ENCODE measurements around the gene RNF220.

The RNF220 gene

GRCh38 chr1:44483089-44483874 lies 78.2 kb downstream of the RNF220 start:
- no peak for DNase-seq (ENCODE audit: low read depth, low spot score)
- H3K9ac ChIP-seq (ENCODE audit: insufficient read length): no peak overlapping the region
- no peaks in the 10 kb centered on the region for H3K9me3 ChIP-seq (ENCODE audit: low read depth, low read length)
- H3K36me3 ChIP-seq (ENCODE audit: insufficient read depth, low read length): no peaks in the 10 kb centered on the region
- no peak overlapping the region for H3K4me3 ChIP-seq
- TF ChIP-seq FOXP2 (optimal IDR thresholded peaks at IDR 0.05; ENCODE audit: control extremely low read depth, extremely low read length, insufficient read depth) (no peak), EZH2 (IDR thresholded peaks at IDR 0.05) (no peak), POLR2AphosphoS5 (IDR thresholded peaks at IDR 0.05; ENCODE audit: borderline replicate concordance, low read depth, low read length) (no peak)
- H3K27ac ChIP-seq: no peak overlapping the region

- TF ChIP-seq POLR2AphosphoS5 (IDR thresholded peaks at IDR 0.05; ENCODE audit: borderline replicate concordance, low read depth, low read length) (no peak), EZH2 (IDR thresholded peaks at IDR 0.05) (no peak), FOXP2 (optimal IDR thresholded peaks at IDR 0.05; ENCODE audit: control extremely low read depth, extremely low read length, insufficient read depth) (no peak)
- H3K9me3 ChIP-seq (ENCODE audit: low read depth, low read length): no peaks in the 10 kb centered on the region
- no peak overlapping the region for H3K9ac ChIP-seq (ENCODE audit: insufficient read length)
- no peaks in the 10 kb centered on the region for H3K36me3 ChIP-seq (ENCODE audit: insufficient read depth, low read length)
- H3K4me3 ChIP-seq: no peak overlapping the region
- no peak overlapping the region for H3K27ac ChIP-seq
- DNase-seq (ENCODE audit: low read depth, low spot score): no peak
Observed at GRCh38 chr1:44484155-44484688, 79.2 kb downstream of the RNF220 start.

DNA sequence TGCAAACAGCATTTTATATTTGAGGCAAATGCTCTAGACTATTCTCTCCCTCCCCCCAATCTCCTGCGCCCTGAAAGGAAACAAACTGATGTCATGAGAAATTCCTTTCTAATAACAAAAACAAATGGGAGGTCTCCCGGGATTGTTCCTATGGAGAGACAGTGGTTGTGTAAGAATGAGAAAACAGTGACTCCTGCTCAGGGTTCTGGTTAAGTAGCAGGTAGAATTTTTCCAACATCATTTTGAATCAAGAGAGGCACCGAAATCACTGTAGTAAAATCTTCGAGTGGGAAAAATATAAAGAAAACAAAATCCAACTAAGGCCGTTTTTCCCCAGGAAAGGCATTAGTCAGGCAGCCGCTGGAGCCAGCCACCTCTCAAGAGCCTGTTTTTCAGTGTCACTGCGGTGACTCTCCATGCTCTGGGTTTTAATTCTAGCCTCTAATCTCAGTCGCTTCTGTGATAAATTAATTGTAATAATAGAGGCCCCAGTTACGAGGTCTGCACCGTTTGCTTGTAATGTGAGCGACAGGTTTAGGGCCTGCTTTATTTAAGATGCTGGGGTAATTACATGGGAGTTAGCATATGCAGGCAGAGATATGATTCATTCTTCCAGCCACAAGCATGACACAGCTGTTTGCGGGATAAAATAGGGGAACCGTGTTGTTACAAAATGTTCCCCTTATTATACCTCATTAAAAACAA lies 80.3 kb downstream of the RNF220 start:
- DNase-seq (ENCODE audit: low read depth, low spot score): peak; percentile 40
- TF ChIP-seq FOXP2 (optimal IDR thresholded peaks at IDR 0.05; ENCODE audit: control extremely low read depth, extremely low read length, insufficient read depth): no peak
- TF ChIP-seq EZH2 (IDR thresholded peaks at IDR 0.05): no peak
- no peak; the same call in 1 of the 2 replicates for TF ChIP-seq POLR2AphosphoS5 (IDR thresholded peaks at IDR 0.05; ENCODE audit: borderline replicate concordance, low read depth, low read length)
- Histone ChIP-seq H3K4me3 (0 out of 2 replicates have a peak overlapping the region, but pooled peaks have one; percentile 2), H3K27ac (no peak overlapping the region), H3K9me3 (ENCODE audit: low read depth, low read length) (no peaks in the 10 kb centered on the region), H3K36me3 (ENCODE audit: insufficient read depth, low read length) (no peaks in the 10 kb centered on the region), H3K9ac (ENCODE audit: insufficient read length) (no peak overlapping the region)

DNA sequence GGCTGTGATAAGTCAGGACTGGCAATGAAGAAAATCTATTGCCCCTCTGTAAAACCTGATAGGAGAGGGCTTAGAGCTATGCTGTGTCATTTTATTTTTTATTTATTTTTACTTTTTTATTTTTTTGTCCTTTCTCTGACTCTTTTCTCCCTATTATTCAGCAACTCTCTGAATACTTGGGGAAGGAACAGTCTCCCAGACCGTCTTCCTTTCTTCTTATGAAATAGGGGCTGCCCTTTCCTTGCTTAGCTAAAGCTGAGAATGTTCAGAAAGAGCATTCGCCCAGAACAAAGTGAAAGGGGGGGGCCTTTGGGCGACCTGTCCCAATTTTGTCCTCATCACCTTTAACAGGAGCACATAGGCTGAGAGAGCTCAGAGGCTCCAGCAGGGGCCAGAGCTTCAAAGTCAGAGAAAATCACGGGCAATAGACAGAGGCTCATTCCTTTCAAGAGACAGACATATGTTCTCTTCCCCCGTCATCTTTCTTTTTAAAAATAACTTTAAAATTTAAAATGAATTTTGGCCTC lies 80.9 kb downstream of the RNF220 start:
- H3K27ac ChIP-seq: no peak overlapping the region
- no peaks in the 10 kb centered on the region for H3K9me3 ChIP-seq (ENCODE audit: low read depth, low read length)
- no peak overlapping the region for H3K4me3 ChIP-seq
- TF ChIP-seq FOXP2 (optimal IDR thresholded peaks at IDR 0.05; ENCODE audit: control extremely low read depth, extremely low read length, insufficient read depth): no peak
- TF ChIP-seq EZH2 (IDR thresholded peaks at IDR 0.05): no peak
- no peak for TF ChIP-seq POLR2AphosphoS5 (IDR thresholded peaks at IDR 0.05; ENCODE audit: borderline replicate concordance, low read depth, low read length)
- no peak overlapping the region for H3K9ac ChIP-seq (ENCODE audit: insufficient read length)
- DNase-seq (ENCODE audit: low read depth, low spot score): no peak
- H3K36me3 ChIP-seq (ENCODE audit: insufficient read depth, low read length): no peaks in the 10 kb centered on the region

- Histone ChIP-seq H3K9ac (ENCODE audit: insufficient read length) (no peak overlapping the region), H3K27ac (no peak overlapping the region), H3K4me3 (no peak overlapping the region), H3K9me3 (ENCODE audit: low read depth, low read length) (no peaks in the 10 kb centered on the region), H3K36me3 (ENCODE audit: insufficient read depth, low read length) (no peaks in the 10 kb centered on the region)
- no peak for TF ChIP-seq EZH2 (IDR thresholded peaks at IDR 0.05)
- TF ChIP-seq FOXP2 (optimal IDR thresholded peaks at IDR 0.05; ENCODE audit: control extremely low read depth, extremely low read length, insufficient read depth): no peak
- no peak for DNase-seq (ENCODE audit: low read depth, low spot score)
Observed at GRCh38 chr1:44489481-44489880, 84.4 kb downstream of the RNF220 start.

DNA sequence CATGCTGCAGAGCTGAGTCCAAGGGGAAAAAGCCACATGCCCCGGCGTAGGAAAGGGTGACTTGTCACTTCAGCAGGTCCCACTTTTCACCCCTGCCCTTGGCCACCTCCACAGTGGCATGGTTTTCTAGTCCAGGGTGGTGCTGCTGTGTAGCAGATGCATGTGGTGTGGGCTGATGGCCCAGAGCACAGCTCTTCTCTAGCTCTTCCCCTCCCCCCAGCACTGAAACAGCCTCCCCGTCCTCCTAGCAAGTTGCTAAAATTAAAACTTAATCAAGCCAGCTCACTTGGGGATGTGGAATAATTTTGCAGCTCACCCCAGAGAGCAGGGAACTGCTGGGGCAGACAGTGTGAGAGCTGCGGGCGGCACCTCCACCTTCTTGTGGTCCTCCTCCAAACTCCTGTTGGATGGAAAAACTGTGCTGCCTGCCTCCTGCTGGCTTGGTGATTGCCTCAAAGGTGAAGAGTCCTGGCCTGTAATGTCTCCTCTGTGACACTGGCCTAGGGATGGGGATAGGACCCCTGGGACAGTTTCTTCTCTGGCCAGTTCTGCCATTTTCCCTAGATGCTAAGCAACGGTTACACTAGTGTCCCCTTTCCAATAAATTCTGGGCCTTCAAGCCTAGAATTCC lies 91.6 kb downstream of the RNF220 start:
- H3K36me3 ChIP-seq (ENCODE audit: insufficient read depth, low read length): no peaks in the 10 kb centered on the region
- H3K27ac ChIP-seq: no peak overlapping the region

GRCh38 chr1:44497422-44498170 lies 92.5 kb downstream of the RNF220 start:
- no peak overlapping the region for H3K4me3 ChIP-seq
- H3K9me3 ChIP-seq (ENCODE audit: low read depth, low read length): no peaks in the 10 kb centered on the region
- no peak overlapping the region for H3K9ac ChIP-seq (ENCODE audit: insufficient read length)
- H3K36me3 ChIP-seq (ENCODE audit: insufficient read depth, low read length): no peaks in the 10 kb centered on the region
- TF ChIP-seq POLR2AphosphoS5 (IDR thresholded peaks at IDR 0.05; ENCODE audit: borderline replicate concordance, low read depth, low read length): no peak
- no peak for TF ChIP-seq EZH2 (IDR thresholded peaks at IDR 0.05)
- no peak for TF ChIP-seq FOXP2 (optimal IDR thresholded peaks at IDR 0.05; ENCODE audit: control extremely low read depth, extremely low read length, insufficient read depth)
- no peak for DNase-seq (ENCODE audit: low read depth, low spot score)
- H3K27ac ChIP-seq: no peak overlapping the region

More for the DNA sequence above, 91.6 kb downstream of the RNF220 start:
- no peak for DNase-seq (ENCODE audit: low read depth, low spot score)
- no peak for TF ChIP-seq FOXP2 (optimal IDR thresholded peaks at IDR 0.05; ENCODE audit: control extremely low read depth, extremely low read length, insufficient read depth)
- TF ChIP-seq POLR2AphosphoS5 (IDR thresholded peaks at IDR 0.05; ENCODE audit: borderline replicate concordance, low read depth, low read length): no peak
- Histone ChIP-seq H3K4me3 (no peak overlapping the region), H3K9ac (ENCODE audit: insufficient read length) (no peak overlapping the region), H3K9me3 (ENCODE audit: low read depth, low read length) (no peaks in the 10 kb centered on the region)

All from SK-N-MC (cell line).